HG03565 (cell line): ENCODE results near the gene PFKL.

Source experiments
- ATAC-seq: cut with Tn5 transposase; IDR thresholded peaks from one replicate; pipeline ENCODE4 v1.9.1; 2021; ENCODE audit warnings: mild to moderate bottlenecking, moderate library complexity; ENCODE audit not compliant: unreplicated experiment

Gene PFKL

GRCh38 chr21:44325386-44326271, 25.8 kb downstream of the PFKL start:
- no peak for ATAC-seq

GRCh38 chr21:44326272-44326647, 26.4 kb downstream of the PFKL start:
- ATAC-seq: no peak

GRCh38 chr21:44326716-44327602, 27.1 kb downstream of the PFKL start:
- no peak for ATAC-seq

GRCh38 chr21:44327603-44327974, 27.7 kb downstream of the PFKL start:
- ATAC-seq: no peak

- ATAC-seq: no peak
Measured at GRCh38 chr21:44328242-44328895, 28.5 kb downstream of the PFKL start.

- ATAC-seq: no peak
Measured at GRCh38 chr21:44329086-44329889, 29.4 kb downstream of the PFKL start.

GRCh38 chr21:44329971-44330681, 30.3 kb downstream of the PFKL start:
- ATAC-seq: no peak

- ATAC-seq: no peak
Measured at GRCh38 chr21:44330698-44331097, 30.8 kb downstream of the PFKL start.

- ATAC-seq: no peak
Measured at GRCh38 chr21:44331209-44331608, 31.4 kb downstream of the PFKL start.

- ATAC-seq: no peak
Measured at GRCh38 chr21:44331650-44332307, 31.9 kb downstream of the PFKL start.

GRCh38 chr21:44332383-44332782, 32.5 kb downstream of the PFKL start:
- no peak for ATAC-seq

- no peak for ATAC-seq
Measured at GRCh38 chr21:44332965-44333364, 33.1 kb downstream of the PFKL start.

GRCh38 chr21:44333509-44334328, 33.9 kb downstream of the PFKL start:
- ATAC-seq: no peak

- no peak for ATAC-seq
Measured at GRCh38 chr21:44334329-44335030, 34.6 kb downstream of the PFKL start.

- no peak for ATAC-seq
Measured at GRCh38 chr21:44335266-44336059, 35.6 kb downstream of the PFKL start.

- no peak for ATAC-seq
Measured at GRCh38 chr21:44337449-44337848, 37.6 kb downstream of the PFKL start.
